AG09319 (cell line): Measurements from ENCODE around the gene GLT1D1.

Source experiments
- DNase-seq: peaks from one replicate; pipeline ENCODE4 v3.0.0-alpha.2; 2010; ENCODE audit warnings: low read depth; ENCODE audit errors: extremely low read depth
- TF ChIP-seq, protein P1 (sequence below): IDR thresholded peaks from 2 replicates; pipeline ENCODE4 v1.5.1; 2011; ENCODE audit warnings: low read depth, mild to moderate bottlenecking, inconsistent platforms, low read length, moderate library complexity

The GLT1D1 gene

GRCh38 chr12:128970941-128971340 lies 117.7 kb downstream of the GLT1D1 start:
- no peak for DNase-seq

DNA sequence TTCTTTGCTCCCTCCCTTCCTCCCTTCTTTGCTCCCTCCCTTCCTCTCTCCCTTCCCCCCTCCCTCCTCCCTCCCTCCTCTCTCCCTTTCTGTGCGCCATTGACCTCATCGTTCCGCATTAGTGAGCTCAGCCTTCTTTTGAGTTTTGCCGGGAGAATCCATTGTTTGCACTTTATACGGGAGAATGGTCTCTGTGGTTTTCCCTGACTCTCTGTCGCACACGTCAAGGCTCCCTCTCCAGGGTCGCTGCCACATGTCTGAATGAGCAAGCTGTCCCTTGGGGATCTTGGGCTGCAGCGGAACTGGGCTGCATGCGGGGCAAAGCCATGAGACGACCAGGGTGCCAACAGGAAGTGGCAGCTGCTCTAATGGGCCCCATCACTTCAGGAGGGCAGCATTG lies 118.5 kb downstream of the GLT1D1 start:
- TF ChIP-seq, protein P1, sequence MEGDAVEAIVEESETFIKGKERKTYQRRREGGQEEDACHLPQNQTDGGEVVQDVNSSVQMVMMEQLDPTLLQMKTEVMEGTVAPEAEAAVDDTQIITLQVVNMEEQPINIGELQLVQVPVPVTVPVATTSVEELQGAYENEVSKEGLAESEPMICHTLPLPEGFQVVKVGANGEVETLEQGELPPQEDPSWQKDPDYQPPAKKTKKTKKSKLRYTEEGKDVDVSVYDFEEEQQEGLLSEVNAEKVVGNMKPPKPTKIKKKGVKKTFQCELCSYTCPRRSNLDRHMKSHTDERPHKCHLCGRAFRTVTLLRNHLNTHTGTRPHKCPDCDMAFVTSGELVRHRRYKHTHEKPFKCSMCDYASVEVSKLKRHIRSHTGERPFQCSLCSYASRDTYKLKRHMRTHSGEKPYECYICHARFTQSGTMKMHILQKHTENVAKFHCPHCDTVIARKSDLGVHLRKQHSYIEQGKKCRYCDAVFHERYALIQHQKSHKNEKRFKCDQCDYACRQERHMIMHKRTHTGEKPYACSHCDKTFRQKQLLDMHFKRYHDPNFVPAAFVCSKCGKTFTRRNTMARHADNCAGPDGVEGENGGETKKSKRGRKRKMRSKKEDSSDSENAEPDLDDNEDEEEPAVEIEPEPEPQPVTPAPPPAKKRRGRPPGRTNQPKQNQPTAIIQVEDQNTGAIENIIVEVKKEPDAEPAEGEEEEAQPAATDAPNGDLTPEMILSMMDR = no peak
- DNase-seq = no peak

More at GRCh38 chr12:128970941-128971340, 117.7 kb downstream of the GLT1D1 start:
- TF ChIP-seq, protein P1 = no peak

- DNase-seq = no peak
- TF ChIP-seq, protein P1 = no peak
Measured at GRCh38 chr12:128973883-128974681, 120.8 kb downstream of the GLT1D1 start.

DNA sequence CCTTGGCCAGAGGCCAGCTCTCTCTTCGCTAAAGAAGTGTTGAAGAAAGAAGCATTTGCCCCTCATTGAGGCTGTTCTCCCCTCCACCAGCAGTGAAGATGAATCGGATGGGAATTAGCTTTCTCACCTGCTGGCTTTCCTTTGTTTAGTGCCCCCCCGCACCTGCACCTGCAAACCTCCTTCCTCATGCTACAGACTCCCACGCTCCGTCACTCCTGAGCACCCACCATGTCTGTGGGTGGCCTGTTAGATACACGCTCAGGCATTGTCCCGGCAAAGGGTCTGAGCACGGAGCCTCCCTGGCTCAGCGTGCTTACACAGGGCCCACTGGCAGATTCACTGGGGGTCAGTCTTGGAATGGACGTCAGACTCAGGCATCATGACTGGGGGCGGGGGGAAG lies 121.6 kb downstream of the GLT1D1 start:
- no peak for DNase-seq
- TF ChIP-seq, protein P1 = no peak

- no peak for DNase-seq
- TF ChIP-seq, protein P1 = no peak
Measured at GRCh38 chr12:128976120-128976738, 123.0 kb downstream of the GLT1D1 start.

- TF ChIP-seq, protein P1 = no peak
- no peak for DNase-seq
Measured at GRCh38 chr12:128977441-128977840, 124.2 kb downstream of the GLT1D1 start.

DNA sequence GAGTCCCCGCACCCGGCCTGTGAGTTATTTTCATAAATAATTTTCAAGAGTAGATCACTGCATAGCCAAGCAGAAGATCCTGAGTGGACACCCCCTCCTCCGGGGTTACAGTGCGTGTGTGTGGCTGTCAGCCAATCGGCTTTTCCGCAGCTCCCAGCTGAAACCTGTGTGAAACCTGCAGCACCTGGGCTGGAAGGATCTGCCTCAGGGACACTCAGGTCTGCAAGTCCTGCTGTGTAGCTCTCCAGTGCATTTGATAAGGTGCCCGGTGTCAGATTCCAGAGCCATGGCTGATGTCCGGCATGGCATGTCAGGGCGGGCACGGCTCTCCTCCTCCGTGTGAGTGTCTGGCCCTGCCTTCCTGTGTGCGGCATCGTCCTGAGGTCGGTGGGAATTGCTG lies 124.8 kb downstream of the GLT1D1 start:
- no peak for DNase-seq
- TF ChIP-seq, protein P1 = no peak
